ENCODE results near the gene UTS2.
A peak's percentile ranks its signal among the peaks of the same experiment; 100 is the strongest.

The UTS2 gene

GRCh38 chr1:7893529-7894180, 40.8 kb upstream of the UTS2 start:
- H3K27ac ChIP-seq (ENCODE audit: low read length, poor library complexity, severe bottlenecking) = no peak overlapping the region
- no peak overlapping the region for H2BK120ac ChIP-seq (ENCODE audit: low read depth, low read length)
- no peak overlapping the region for H3K4me3 ChIP-seq (ENCODE audit: insufficient read depth in 1 of 2, low read depth in 1 of 2, low read length in 2 of 2)
- no peak overlapping the region for H3K18ac ChIP-seq (ENCODE audit: low read depth in 1 of 2, low read length in 2 of 2)
- H3K9me3 ChIP-seq (ENCODE audit: control insufficient read depth, low read length) = no peaks in the 10 kb centered on the region
- no peak overlapping the region for H3K9ac ChIP-seq (ENCODE audit: low read length)
- H3K4me1 ChIP-seq (ENCODE audit: control insufficient read depth, insufficient read depth, low read depth, low read length) = no peaks in the 10 kb centered on the region
- H3K36me3 ChIP-seq (ENCODE audit: control insufficient read depth in 1 of 2, insufficient read depth in 2 of 2, low read depth in 1 of 2, low read length in 2 of 2) = no peaks in the 10 kb centered on the region
- no peak overlapping the region for H4K8ac ChIP-seq (ENCODE audit: low read length)
- no peak overlapping the region for H2BK12ac ChIP-seq (ENCODE audit: low read length in 2 of 2)
- H2BK15ac ChIP-seq (ENCODE audit: low read depth, poor library complexity, severe bottlenecking) = no peak overlapping the region
- H2AK5ac ChIP-seq (ENCODE audit: low read length, severe bottlenecking) = no peak overlapping the region
- peaks cover 0 to 5% of the 10 kb centered on the region in 2 experiments for H3K27me3 ChIP-seq (ENCODE audit: control insufficient read depth in 1 of 2, insufficient read depth in 1 of 2, low read length in 2 of 2)
- H3K23ac ChIP-seq (ENCODE audit: low read length in 2 of 2) = no peak overlapping the region
- H3K4ac ChIP-seq (ENCODE audit: low read depth in 1 of 2, low read length in 2 of 2) = no peak overlapping the region
- H2AFZ ChIP-seq (ENCODE audit: low read depth, low read length) = no peak overlapping the region
- DNase-seq = no peak
- 93% methylated on average over 13 of the region's 13 CpGs for WGBS
- H3K79me1 ChIP-seq (replicated peaks; ENCODE audit: low read length, poor library complexity, severe bottlenecking) = no peaks in the 10 kb centered on the region
- H3K14ac ChIP-seq (ENCODE audit: low read length in 2 of 2) = no peak overlapping the region
- no peak overlapping the region for H3K4me2 ChIP-seq (ENCODE audit: low read length, poor library complexity, severe bottlenecking)
- H2BK5ac ChIP-seq (ENCODE audit: low read depth, low read length, poor library complexity, severe bottlenecking) = no peak overlapping the region
- H4K91ac ChIP-seq (ENCODE audit: low read length) = no peak overlapping the region

- Histone ChIP-seq H2BK15ac (ENCODE audit: low read depth, poor library complexity, severe bottlenecking) (no peak overlapping the region), H2BK12ac (ENCODE audit: low read length in 2 of 2) (no peak overlapping the region), H3K4me3 (ENCODE audit: insufficient read depth in 1 of 2, low read depth in 1 of 2, low read length in 2 of 2) (no peak overlapping the region), H3K9ac (ENCODE audit: low read length) (no peak overlapping the region), H3K4me2 (ENCODE audit: low read length, poor library complexity, severe bottlenecking) (no peak overlapping the region), H2AK5ac (ENCODE audit: low read length, severe bottlenecking) (no peak overlapping the region), H3K36me3 (ENCODE audit: control insufficient read depth in 1 of 2, insufficient read depth in 2 of 2, low read depth in 1 of 2, low read length in 2 of 2) (no peaks in the 10 kb centered on the region), H4K8ac (ENCODE audit: low read length) (no peak overlapping the region), H3K27ac (ENCODE audit: low read length, poor library complexity, severe bottlenecking) (no peak overlapping the region), H3K18ac (ENCODE audit: low read depth in 1 of 2, low read length in 2 of 2) (no peak overlapping the region), H2AFZ (ENCODE audit: low read depth, low read length) (no peak overlapping the region), H3K27me3 (ENCODE audit: control insufficient read depth in 1 of 2, insufficient read depth in 1 of 2, low read length in 2 of 2) (peaks cover 2 to 10% of the 10 kb centered on the region in 2 experiments), H4K91ac (ENCODE audit: low read length) (peak overlapping the region; percentile 66), H2BK120ac (ENCODE audit: low read depth, low read length) (no peak overlapping the region), H3K14ac (ENCODE audit: low read length in 2 of 2) (no peak overlapping the region), H2BK5ac (ENCODE audit: low read depth, low read length, poor library complexity, severe bottlenecking) (no peak overlapping the region), H3K4ac (ENCODE audit: low read depth in 1 of 2, low read length in 2 of 2) (no peak overlapping the region), H3K4me1 (ENCODE audit: control insufficient read depth, insufficient read depth, low read depth, low read length) (no peaks in the 10 kb centered on the region), H3K9me3 (ENCODE audit: control insufficient read depth, low read length) (no peaks in the 10 kb centered on the region), H3K79me1 (replicated peaks; ENCODE audit: low read length, poor library complexity, severe bottlenecking) (no peaks in the 10 kb centered on the region), H3K23ac (ENCODE audit: low read length in 2 of 2) (no peak overlapping the region)
- no peak for DNase-seq
- WGBS = 80% methylated on average over 9 of the region's 9 CpGs
These were observed 38.9 kb upstream of the UTS2 start for GRCh38 chr1:7891804-7892203.

- H3K27me3 ChIP-seq (ENCODE audit: control insufficient read depth in 1 of 2, insufficient read depth in 1 of 2, low read length in 2 of 2) = peaks cover 10% of the 10 kb centered on the region in 2 experiments
- H4K91ac ChIP-seq (ENCODE audit: low read length) = no peak overlapping the region
- no peak overlapping the region for H3K4me3 ChIP-seq (ENCODE audit: insufficient read depth in 1 of 2, low read depth in 1 of 2, low read length in 2 of 2)
- no peak overlapping the region for H2BK5ac ChIP-seq (ENCODE audit: low read depth, low read length, poor library complexity, severe bottlenecking)
- H3K27ac ChIP-seq (ENCODE audit: low read length, poor library complexity, severe bottlenecking) = no peak overlapping the region
- no peak overlapping the region for H3K18ac ChIP-seq (ENCODE audit: low read depth in 1 of 2, low read length in 2 of 2)
- no peaks in the 10 kb centered on the region for H3K79me1 ChIP-seq (replicated peaks; ENCODE audit: low read length, poor library complexity, severe bottlenecking)
- no peak overlapping the region for H2BK15ac ChIP-seq (ENCODE audit: low read depth, poor library complexity, severe bottlenecking)
- no peak overlapping the region for H2BK120ac ChIP-seq (ENCODE audit: low read depth, low read length)
- H2AFZ ChIP-seq (ENCODE audit: low read depth, low read length) = no peak overlapping the region
- H2BK12ac ChIP-seq (ENCODE audit: low read length in 2 of 2) = no peak overlapping the region
- no peak overlapping the region for H3K4ac ChIP-seq (ENCODE audit: low read depth in 1 of 2, low read length in 2 of 2)
- no peaks in the 10 kb centered on the region for H3K9me3 ChIP-seq (ENCODE audit: control insufficient read depth, low read length)
- H3K4me2 ChIP-seq (ENCODE audit: low read length, poor library complexity, severe bottlenecking) = no peak overlapping the region
- no peak overlapping the region for H2AK5ac ChIP-seq (ENCODE audit: low read length, severe bottlenecking)
- no peaks in the 10 kb centered on the region for H3K36me3 ChIP-seq (ENCODE audit: control insufficient read depth in 1 of 2, insufficient read depth in 2 of 2, low read depth in 1 of 2, low read length in 2 of 2)
- no peaks in the 10 kb centered on the region for H3K4me1 ChIP-seq (ENCODE audit: control insufficient read depth, insufficient read depth, low read depth, low read length)
- no peak overlapping the region for H3K9ac ChIP-seq (ENCODE audit: low read length)
- H3K14ac ChIP-seq (ENCODE audit: low read length in 2 of 2) = no peak overlapping the region
- no peak overlapping the region for H3K23ac ChIP-seq (ENCODE audit: low read length in 2 of 2)
- no peak overlapping the region for H4K8ac ChIP-seq (ENCODE audit: low read length)
- 98% methylated on average over 2 of the region's 2 CpGs for WGBS
- no peak for DNase-seq
These were observed 38.0 kb upstream of the UTS2 start for GRCh38 chr1:7890853-7891252.

GRCh38 chr1:7888248-7889081, 35.6 kb upstream of the UTS2 start:
- no peaks in the 10 kb centered on the region for H3K4me1 ChIP-seq (ENCODE audit: control insufficient read depth, insufficient read depth, low read depth, low read length)
- 87% methylated on average over 9 of the region's 9 CpGs for WGBS
- H2AFZ ChIP-seq (ENCODE audit: low read depth, low read length) = no peak overlapping the region
- H2AK5ac ChIP-seq (ENCODE audit: low read length, severe bottlenecking) = no peak overlapping the region
- no peaks in the 10 kb centered on the region for H3K79me1 ChIP-seq (replicated peaks; ENCODE audit: low read length, poor library complexity, severe bottlenecking)
- no peak overlapping the region for H3K23ac ChIP-seq (ENCODE audit: low read length in 2 of 2)
- no peak overlapping the region for H3K4me3 ChIP-seq (ENCODE audit: insufficient read depth in 1 of 2, low read depth in 1 of 2, low read length in 2 of 2)
- no peak overlapping the region for H3K4me2 ChIP-seq (ENCODE audit: low read length, poor library complexity, severe bottlenecking)
- no peak overlapping the region for H3K9ac ChIP-seq (ENCODE audit: low read length)
- H3K14ac ChIP-seq (ENCODE audit: low read length in 2 of 2) = no peak overlapping the region
- peaks cover 10% of the 10 kb centered on the region in 2 experiments for H3K27me3 ChIP-seq (ENCODE audit: control insufficient read depth in 1 of 2, insufficient read depth in 1 of 2, low read length in 2 of 2)
- no peak overlapping the region for H3K18ac ChIP-seq (ENCODE audit: low read depth in 1 of 2, low read length in 2 of 2)
- no peak overlapping the region for H4K91ac ChIP-seq (ENCODE audit: low read length)
- H3K36me3 ChIP-seq (ENCODE audit: control insufficient read depth in 1 of 2, insufficient read depth in 2 of 2, low read depth in 1 of 2, low read length in 2 of 2) = no peaks in the 10 kb centered on the region
- no peak overlapping the region for H2BK120ac ChIP-seq (ENCODE audit: low read depth, low read length)
- H3K27ac ChIP-seq (ENCODE audit: low read length, poor library complexity, severe bottlenecking) = no peak overlapping the region
- no peak overlapping the region for H2BK15ac ChIP-seq (ENCODE audit: low read depth, poor library complexity, severe bottlenecking)
- peak; percentile 11 for DNase-seq
- no peak overlapping the region for H2BK12ac ChIP-seq (ENCODE audit: low read length in 2 of 2)
- H3K4ac ChIP-seq (ENCODE audit: low read depth in 1 of 2, low read length in 2 of 2) = no peak overlapping the region
- no peak overlapping the region for H2BK5ac ChIP-seq (ENCODE audit: low read depth, low read length, poor library complexity, severe bottlenecking)
- H4K8ac ChIP-seq (ENCODE audit: low read length) = no peak overlapping the region
- H3K9me3 ChIP-seq (ENCODE audit: control insufficient read depth, low read length) = no peaks in the 10 kb centered on the region
